PC-3 (cell line): ENCODE data around the gene PCTP. TPM values are rescaled to one million over a fixed set of nuclear protein-coding genes. Genes with fewer than 3 reads are reported as not detected.

ENCODE experiments used
- ATAC-seq: fragments of 200-7000 bp; cut with Tn5 transposase; 2 replicates; pipeline ENCODE4 v1.9.1; 2020; ENCODE audit warnings: mild to moderate bottlenecking, moderate library complexity
- BruUV-seq: library from RNA; stranded (reverse); fragments of 400-500 nt; replicated peaks from 2 replicates; lab custom pipeline; 2021; lab: Mats Ljungman, UMichigan
- CTCF ChIA-PET: fragments of 300-600 bp; sonication (Branson Sonifier 250); formaldehyde crosslinking; loops from one replicate; lab custom pipeline; 2022; ENCODE audit warnings: antibody characterized with exemption; lab: Charles Lee
- POLR2A ChIA-PET: fragments of 300-600 bp; sonication (Branson Sonifier 250); formaldehyde crosslinking; loops from one replicate; lab custom pipeline; 2022; ENCODE audit warnings: antibody characterized with exemption; ENCODE audit not compliant: unreplicated experiment; lab: Charles Lee
- DNase-seq: peaks from one replicate; pipeline ENCODE4 v3.0.0-alpha.2; 2015
- H2AFZ ChIP-seq: fragments of 300-600 bp; sonication (generic); 2 replicates; pipeline ENCODE4 v1.6.0; 2016; ENCODE audit warnings: antibody characterized with exemption, low read length
- H3F3A ChIP-seq: fragments of 300-600 bp; sonication (generic); one replicate; pipeline ENCODE4 v1.6.0; 2017; ENCODE audit warnings: antibody characterized with exemption, low read length, control low read depth, mild to moderate bottlenecking; ENCODE audit not compliant: unreplicated experiment
- H3K27ac ChIP-seq: fragments of 300-600 bp; sonication (generic); 2 replicates; pipeline ENCODE4 v1.5.1; 2016; ENCODE audit warnings: mild to moderate bottlenecking, low read length
- H3K27me3 ChIP-seq: fragments of 300-600 bp; sonication (generic); 2 replicates; pipeline ENCODE4 v1.6.1; 2016; ENCODE audit warnings: low read length, mixed read lengths
- H3K36me3 ChIP-seq: fragments of 300-600 bp; sonication (generic); 2 replicates; pipeline ENCODE4 v1.6.1; 2016; ENCODE audit warnings: low read depth, mixed run types, low read length, mixed read lengths
- H3K4me1 ChIP-seq: fragments of 300-600 bp; sonication (generic); 2 replicates; pipeline ENCODE4 v1.5.1; 2016; ENCODE audit warnings: low read length; ENCODE audit not compliant: insufficient read depth
- H3K4me2 ChIP-seq: fragments of 300-600 bp; sonication (generic); 2 replicates; pipeline ENCODE4 v1.6.0; 2016; ENCODE audit warnings: low read length
- H3K4me3 ChIP-seq: fragments of 300-600 bp; sonication (generic); 2 replicates; pipeline ENCODE4 v1.5.1; 2016; ENCODE audit warnings: mild to moderate bottlenecking, low read length, mixed read lengths
- H3K79me2 ChIP-seq: fragments of 300-600 bp; sonication (generic); 2 replicates; pipeline ENCODE4 v1.6.1; 2017; ENCODE audit warnings: low read length, mixed read lengths
- H3K9ac ChIP-seq: fragments of 300-600 bp; sonication (generic); 2 replicates; pipeline ENCODE4 v1.6.0; 2016; ENCODE audit warnings: mild to moderate bottlenecking, low read length
- H3K9me2 ChIP-seq: fragments of 300-600 bp; sonication (generic); replicated peaks from 2 replicates; pipeline ENCODE4 v1.6.1; 2016; ENCODE audit warnings: mixed run types, low read length, mixed read lengths
- H3K9me3 ChIP-seq: fragments of 300-600 bp; sonication (generic); 2 replicates; pipeline ENCODE4 v1.6.1; 2016; ENCODE audit warnings: low read length, mixed read lengths
- H4K20me1 ChIP-seq: fragments of 300-600 bp; sonication (generic); 2 replicates; pipeline ENCODE4 v1.6.1; 2016; ENCODE audit warnings: low read length, mixed read lengths
- CTCF ChIP-seq: fragments of 300-600 bp; sonication (generic); conservative IDR thresholded peaks from 2 replicates; pipeline ENCODE4 v1.5.1; 2017; ENCODE audit warnings: antibody characterized with exemption, low read depth, mild to moderate bottlenecking, low read length
- EZH2 ChIP-seq: fragments of 300-600 bp; sonication (generic); IDR thresholded peaks from one replicate; pipeline ENCODE4 v1.6.1; 2017; ENCODE audit warnings: antibody characterized with exemption, mild to moderate bottlenecking, low read length; ENCODE audit not compliant: unreplicated experiment
- EZH2phosphoT487 ChIP-seq: fragments of 300-600 bp; sonication (generic); IDR thresholded peaks from 2 replicates; pipeline ENCODE4 v1.6.1; 2018; ENCODE audit warnings: mild to moderate bottlenecking, antibody characterized with exemption, low read length, borderline replicate concordance
- intact Hi-C: fragments of 100-400 bp; cut with micrococcal nuclease; formaldehyde crosslinking; loops from 2 replicates; pipeline ENCODE4 v1.9.0; 2023
- total RNA-seq: library from RNA; depleted of rRNA; stranded (reverse); fragments of >200 nt; gene quantifications from 2 replicates; pipeline ENCODE4 v1.2.3, GENCODE V29; 2014

The PCTP gene
- total RNA-seq, 1 experiment from 2014 or later, result 17.6 TPM

- Histone ChIP-seq H3K4me3 (no peak overlapping the region), H2AFZ (no peak overlapping the region), H3K9me3 (no peaks in the 10 kb centered on the region), H3K4me1 (peaks cover 29% of the 10 kb centered on the region), H4K20me1 (no peaks in the 10 kb centered on the region), H3K9me2 (no peaks in the 10 kb centered on the region), H3K79me2 (no peaks in the 10 kb centered on the region), H3K36me3 (no peaks in the 10 kb centered on the region), H3K4me2 (no peak overlapping the region), H3K9ac (no peak overlapping the region), H3K27me3 (peaks cover 13% of the 10 kb centered on the region), H3K27ac (no peak overlapping the region), H3F3A (no peaks in the 10 kb centered on the region)
- no TSS peak for BruUV-seq
- ATAC-seq (no peak), DNase-seq (no peak)
- intact Hi-C loops, result loop anchor here (5.0 kb wide), 1 partner anchor 45 kb away; the partner anchor contains the start of gene PCTP
- ChIA-PET CTCF (no interaction called here), POLR2A (no interaction called here)
- no peak for TF ChIP-seq CTCF
- no peak for TF ChIP-seq EZH2phosphoT487
- TF ChIP-seq EZH2, result no peak
Observed at GRCh38 chr17:55706808-55707773, 43.8 kb upstream of the PCTP start.

GRCh38 chr17:55708175-55708974, 42.5 kb upstream of the PCTP start:
- no peak overlapping the region for H2AFZ ChIP-seq
- no peaks in the 10 kb centered on the region for H3K79me2 ChIP-seq
- DNase-seq, result peak; percentile 31
- ChIA-PET CTCF (no interaction called here), POLR2A (interaction anchor here (0.6 kb wide), 1 partner anchor 275 kb away, joined by 8 read pairs; no protein-coding TSS in a partner anchor)
- TF ChIP-seq EZH2phosphoT487 (no peak), CTCF (no peak), EZH2 (no peak)
- peaks cover 23% of the 10 kb centered on the region for H3K27me3 ChIP-seq
- H3K4me1 ChIP-seq, result peaks cover 29% of the 10 kb centered on the region
- peak overlapping the region; percentile 20; the same call in 1 of the 2 replicates for H3K4me2 ChIP-seq
- peak; percentile 27; the same call in 1 of the 2 replicates for ATAC-seq
- no TSS peak for BruUV-seq
- no peaks in the 10 kb centered on the region for H4K20me1 ChIP-seq
- H3K9ac ChIP-seq, result no peak overlapping the region
- H3K9me3 ChIP-seq, result no peaks in the 10 kb centered on the region
- H3K4me3 ChIP-seq, result no peak overlapping the region
- no peaks in the 10 kb centered on the region for H3K9me2 ChIP-seq
- H3F3A ChIP-seq, result no peaks in the 10 kb centered on the region
- H3K36me3 ChIP-seq, result no peaks in the 10 kb centered on the region
- intact Hi-C loops, result loop anchor here (5.0 kb wide), 1 partner anchor 44 kb away; the partner anchor contains the start of gene PCTP
- no peak overlapping the region for H3K27ac ChIP-seq
